PC-3 (cell line): ENCODE results near the gene NENF. TPM values are rescaled to one million over a fixed set of nuclear protein-coding genes. Genes with fewer than 3 reads are reported as not detected.
"Not testable (repeated sequence)": the region's sequence is repeated elsewhere in the genome, so short reads cannot be mapped to it uniquely, and the experiment has no call there.

ENCODE experiments used
- ATAC-seq: fragments of 200-7000 bp; cut with Tn5 transposase; 2 replicates; pipeline ENCODE4 v1.9.1; 2020; ENCODE audit warnings: mild to moderate bottlenecking, moderate library complexity
- BruUV-seq: library from RNA; stranded (reverse); fragments of 400-500 nt; replicated peaks from 2 replicates; lab custom pipeline; 2021; lab: Mats Ljungman, UMichigan
- CTCF ChIA-PET: fragments of 300-600 bp; sonication (Branson Sonifier 250); formaldehyde crosslinking; loops from one replicate; lab custom pipeline; 2022; ENCODE audit warnings: antibody characterized with exemption; lab: Charles Lee
- POLR2A ChIA-PET: fragments of 300-600 bp; sonication (Branson Sonifier 250); formaldehyde crosslinking; loops from one replicate; lab custom pipeline; 2022; ENCODE audit warnings: antibody characterized with exemption; ENCODE audit not compliant: unreplicated experiment; lab: Charles Lee
- DNase-seq: peaks from one replicate; pipeline ENCODE4 v3.0.0-alpha.2; 2015
- H2AFZ ChIP-seq: fragments of 300-600 bp; sonication (generic); 2 replicates; pipeline ENCODE4 v1.6.0; 2016; ENCODE audit warnings: antibody characterized with exemption, low read length
- H3F3A ChIP-seq: fragments of 300-600 bp; sonication (generic); one replicate; pipeline ENCODE4 v1.6.0; 2017; ENCODE audit warnings: antibody characterized with exemption, low read length, control low read depth, mild to moderate bottlenecking; ENCODE audit not compliant: unreplicated experiment
- H3K27ac ChIP-seq: fragments of 300-600 bp; sonication (generic); 2 replicates; pipeline ENCODE4 v1.5.1; 2016; ENCODE audit warnings: mild to moderate bottlenecking, low read length
- H3K27me3 ChIP-seq: fragments of 300-600 bp; sonication (generic); 2 replicates; pipeline ENCODE4 v1.6.1; 2016; ENCODE audit warnings: low read length, mixed read lengths
- H3K36me3 ChIP-seq: fragments of 300-600 bp; sonication (generic); 2 replicates; pipeline ENCODE4 v1.6.1; 2016; ENCODE audit warnings: low read depth, mixed run types, low read length, mixed read lengths
- H3K4me1 ChIP-seq: fragments of 300-600 bp; sonication (generic); 2 replicates; pipeline ENCODE4 v1.5.1; 2016; ENCODE audit warnings: low read length; ENCODE audit not compliant: insufficient read depth
- H3K4me2 ChIP-seq: fragments of 300-600 bp; sonication (generic); 2 replicates; pipeline ENCODE4 v1.6.0; 2016; ENCODE audit warnings: low read length
- H3K4me3 ChIP-seq: fragments of 300-600 bp; sonication (generic); 2 replicates; pipeline ENCODE4 v1.5.1; 2016; ENCODE audit warnings: mild to moderate bottlenecking, low read length, mixed read lengths
- H3K79me2 ChIP-seq: fragments of 300-600 bp; sonication (generic); 2 replicates; pipeline ENCODE4 v1.6.1; 2017; ENCODE audit warnings: low read length, mixed read lengths
- H3K9ac ChIP-seq: fragments of 300-600 bp; sonication (generic); 2 replicates; pipeline ENCODE4 v1.6.0; 2016; ENCODE audit warnings: mild to moderate bottlenecking, low read length
- H3K9me2 ChIP-seq: fragments of 300-600 bp; sonication (generic); replicated peaks from 2 replicates; pipeline ENCODE4 v1.6.1; 2016; ENCODE audit warnings: mixed run types, low read length, mixed read lengths
- H3K9me3 ChIP-seq: fragments of 300-600 bp; sonication (generic); 2 replicates; pipeline ENCODE4 v1.6.1; 2016; ENCODE audit warnings: low read length, mixed read lengths
- H4K20me1 ChIP-seq: fragments of 300-600 bp; sonication (generic); 2 replicates; pipeline ENCODE4 v1.6.1; 2016; ENCODE audit warnings: low read length, mixed read lengths
- EZH2 ChIP-seq: fragments of 300-600 bp; sonication (generic); IDR thresholded peaks from one replicate; pipeline ENCODE4 v1.6.1; 2017; ENCODE audit warnings: antibody characterized with exemption, mild to moderate bottlenecking, low read length; ENCODE audit not compliant: unreplicated experiment
- EZH2phosphoT487 ChIP-seq: fragments of 300-600 bp; sonication (generic); IDR thresholded peaks from 2 replicates; pipeline ENCODE4 v1.6.1; 2018; ENCODE audit warnings: mild to moderate bottlenecking, antibody characterized with exemption, low read length, borderline replicate concordance
- intact Hi-C: fragments of 100-400 bp; cut with micrococcal nuclease; formaldehyde crosslinking; loops from 2 replicates; pipeline ENCODE4 v1.9.0; 2023
- total RNA-seq: library from RNA; depleted of rRNA; stranded (reverse); fragments of >200 nt; gene quantifications from 2 replicates; pipeline ENCODE4 v1.2.3, GENCODE V29; 2014
- TF ChIP-seq, protein P1 (sequence below): fragments of 300-600 bp; sonication (generic); conservative IDR thresholded peaks from 2 replicates; pipeline ENCODE4 v1.5.1; 2017; ENCODE audit warnings: antibody characterized with exemption, low read depth, mild to moderate bottlenecking, low read length

NENF gene
- total RNA-seq, 1 experiment from 2014 or later = 161 TPM

DNA sequence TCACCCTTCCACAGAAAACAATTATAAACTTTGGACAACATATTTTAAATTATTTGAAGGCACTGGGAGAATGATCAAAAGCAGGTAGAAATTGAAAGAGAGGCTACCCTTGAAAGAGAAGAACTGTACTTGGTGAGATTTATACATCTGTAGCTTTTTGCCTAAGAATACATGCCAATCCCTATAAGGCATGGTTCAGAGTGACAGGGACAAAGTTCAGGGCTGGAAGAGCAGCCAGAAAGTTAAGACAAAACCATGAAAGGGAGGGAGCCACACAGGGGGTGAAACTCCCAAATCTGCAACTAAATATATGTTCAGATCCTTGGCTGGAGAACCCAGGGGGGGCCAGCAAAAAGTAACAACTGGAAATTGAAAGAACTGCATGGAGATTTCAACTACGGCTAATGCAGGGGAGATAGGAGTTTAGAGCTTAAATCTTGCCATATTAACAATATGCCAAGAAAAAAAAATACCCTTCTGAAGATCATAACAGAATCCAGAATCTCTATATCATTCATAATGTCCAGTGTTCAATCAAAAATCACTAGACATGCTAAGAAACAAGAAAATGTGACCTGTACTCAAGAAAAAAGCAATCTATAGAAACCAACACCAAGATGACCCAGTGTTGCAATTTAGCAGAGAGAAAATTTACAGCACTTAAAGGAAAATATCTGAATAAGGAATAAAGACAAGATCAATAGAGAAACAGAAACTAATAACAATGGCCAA is 43.6 kb upstream of the NENF start:
- TF ChIP-seq EZH2 (no peak), EZH2phosphoT487 (no peak)
- TF ChIP-seq, protein P1, sequence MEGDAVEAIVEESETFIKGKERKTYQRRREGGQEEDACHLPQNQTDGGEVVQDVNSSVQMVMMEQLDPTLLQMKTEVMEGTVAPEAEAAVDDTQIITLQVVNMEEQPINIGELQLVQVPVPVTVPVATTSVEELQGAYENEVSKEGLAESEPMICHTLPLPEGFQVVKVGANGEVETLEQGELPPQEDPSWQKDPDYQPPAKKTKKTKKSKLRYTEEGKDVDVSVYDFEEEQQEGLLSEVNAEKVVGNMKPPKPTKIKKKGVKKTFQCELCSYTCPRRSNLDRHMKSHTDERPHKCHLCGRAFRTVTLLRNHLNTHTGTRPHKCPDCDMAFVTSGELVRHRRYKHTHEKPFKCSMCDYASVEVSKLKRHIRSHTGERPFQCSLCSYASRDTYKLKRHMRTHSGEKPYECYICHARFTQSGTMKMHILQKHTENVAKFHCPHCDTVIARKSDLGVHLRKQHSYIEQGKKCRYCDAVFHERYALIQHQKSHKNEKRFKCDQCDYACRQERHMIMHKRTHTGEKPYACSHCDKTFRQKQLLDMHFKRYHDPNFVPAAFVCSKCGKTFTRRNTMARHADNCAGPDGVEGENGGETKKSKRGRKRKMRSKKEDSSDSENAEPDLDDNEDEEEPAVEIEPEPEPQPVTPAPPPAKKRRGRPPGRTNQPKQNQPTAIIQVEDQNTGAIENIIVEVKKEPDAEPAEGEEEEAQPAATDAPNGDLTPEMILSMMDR = no peak
- Histone ChIP-seq H2AFZ (no peak overlapping the region), H3K9ac (no peak overlapping the region), H3F3A (no peaks in the 10 kb centered on the region), H3K36me3 (peaks cover 21% of the 10 kb centered on the region), H3K27ac (no peak overlapping the region), H3K4me1 (no peaks in the 10 kb centered on the region), H3K4me3 (no peak overlapping the region), H3K27me3 (no peaks in the 10 kb centered on the region), H4K20me1 (no peaks in the 10 kb centered on the region), H3K9me2 (no peaks in the 10 kb centered on the region), H3K79me2 (no peaks in the 10 kb centered on the region), H3K9me3 (no peaks in the 10 kb centered on the region), H3K4me2 (no peak overlapping the region)
- intact Hi-C loops = no loop called here
- DNase-seq = no peak
- POLR2A ChIA-PET = interaction anchor here (0.6 kb wide), 1 partner anchor 25 kb away, joined by 4 read pairs; no protein-coding TSS in a partner anchor
- BruUV-seq = no TSS peak
- CTCF ChIA-PET = no interaction called here
- no peak for ATAC-seq

DNA sequence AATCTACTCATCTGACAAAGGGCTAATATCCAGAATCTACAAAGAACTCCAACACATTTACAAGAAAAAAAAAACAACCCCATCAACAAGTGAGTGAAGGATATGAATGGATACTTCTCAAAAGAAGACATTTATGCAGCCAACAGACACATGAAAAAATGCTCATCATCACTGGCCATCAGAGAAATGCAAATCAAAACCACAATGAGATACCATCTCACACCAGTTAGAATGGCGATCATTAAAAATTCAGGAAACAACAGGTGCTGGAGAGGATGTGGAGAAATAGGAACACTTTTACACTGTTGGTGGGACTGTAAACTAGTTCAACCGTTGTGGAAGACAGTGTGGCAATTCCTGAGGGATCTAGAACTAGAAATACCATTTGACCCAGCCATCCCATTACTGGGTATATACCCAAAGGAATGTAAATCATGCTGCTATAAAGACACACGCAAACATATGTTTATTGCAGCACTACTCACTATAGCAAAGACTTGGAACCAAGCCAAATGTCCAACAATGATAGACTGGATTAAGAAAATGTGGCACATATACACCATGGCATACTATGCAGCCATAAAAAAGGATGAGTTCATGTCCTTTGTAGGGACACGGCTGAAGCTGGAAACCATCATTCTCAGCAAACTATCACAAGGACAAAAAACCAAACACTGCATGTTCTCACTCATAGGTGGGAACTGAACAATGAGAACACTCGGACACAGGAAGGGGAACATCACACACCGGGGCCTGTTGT is 36.9 kb upstream of the NENF start:
- H3K79me2 ChIP-seq, H3K27me3 ChIP-seq, H3K4me1 ChIP-seq, H3K27ac ChIP-seq, CTCF ChIA-PET, H3K4me3 ChIP-seq, BruUV-seq, H4K20me1 ChIP-seq, H3K9ac ChIP-seq, H3K9me2 ChIP-seq, H3F3A ChIP-seq, intact Hi-C loops, ATAC-seq, POLR2A ChIA-PET, H3K4me2 ChIP-seq, DNase-seq, H2AFZ ChIP-seq: not testable (repeated sequence)
- Histone ChIP-seq H3K9me3 (peaks cover 12% of the 10 kb centered on the region), H3K36me3 (peaks cover 39% of the 10 kb centered on the region)

DNA sequence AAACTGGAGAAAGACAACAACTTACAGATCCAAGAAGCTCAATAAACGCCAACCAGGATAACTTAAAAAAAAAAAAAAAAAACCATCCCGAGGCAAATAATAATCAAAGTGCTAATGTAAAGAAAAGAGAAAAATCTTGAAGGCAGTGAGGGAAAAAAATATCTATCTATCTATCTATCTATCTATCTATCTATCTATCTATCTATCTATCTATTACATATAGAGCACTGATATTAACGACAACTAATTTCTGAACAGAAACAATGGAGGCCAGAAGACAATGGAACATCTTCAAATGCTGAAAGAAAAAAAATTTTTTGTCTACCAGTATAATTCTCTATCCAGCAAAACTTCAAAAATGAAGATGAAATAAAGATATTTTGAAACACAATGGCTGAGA is 36.1 kb upstream of the NENF start:
- no peak for TF ChIP-seq EZH2
- Histone ChIP-seq H3F3A (no peaks in the 10 kb centered on the region), H3K27me3 (no peaks in the 10 kb centered on the region), H3K9me2 (no peaks in the 10 kb centered on the region), H3K4me2 (no peak overlapping the region), H4K20me1 (no peaks in the 10 kb centered on the region), H3K36me3 (peaks cover 39% of the 10 kb centered on the region), H3K9ac (no peak overlapping the region), H3K79me2 (peaks cover 6% of the 10 kb centered on the region; the same call in 1 of the 2 replicates), H3K4me3 (no peak overlapping the region), H3K27ac (no peak overlapping the region), H3K4me1 (no peaks in the 10 kb centered on the region), H2AFZ (no peak overlapping the region), H3K9me3 (peaks cover 12% of the 10 kb centered on the region)
- no peak for DNase-seq
- ATAC-seq = no peak
- no TSS peak for BruUV-seq
- POLR2A ChIA-PET = no interaction called here
- intact Hi-C loops = no loop called here
- CTCF ChIA-PET = interaction anchor here (0.7 kb wide), 1 partner anchor 30 kb away, joined by 5 read pairs; no protein-coding TSS in a partner anchor
